ENCODE results near the gene MYL5. TPM values are rescaled to one million over a fixed set of nuclear protein-coding genes. Genes with fewer than 3 reads are reported as not detected.

Gene MYL5
- polyA plus RNA-seq, 2 of the 4 experiments (the other 2 are of a cell fraction), result 8.0 to 8.3 TPM

DNA sequence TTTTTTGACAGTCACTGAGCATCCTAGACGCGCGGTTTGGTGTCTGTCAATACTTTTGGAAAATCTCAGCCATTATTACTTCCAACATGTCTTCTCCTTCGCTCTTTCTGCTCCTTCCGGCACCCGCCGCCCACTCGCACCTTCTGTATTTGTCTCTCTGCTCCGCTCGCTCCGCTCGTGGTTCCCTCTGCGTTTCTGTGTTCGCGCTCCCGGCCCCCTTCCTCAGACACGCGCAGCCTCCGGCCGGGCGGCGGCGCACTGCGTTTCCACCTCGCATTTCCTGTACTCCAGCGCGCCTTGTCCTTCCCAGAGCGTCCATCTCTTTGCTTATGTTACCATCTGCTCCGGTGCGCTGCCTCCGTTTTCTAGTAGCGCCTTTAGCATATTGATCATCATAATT is 27.9 kb upstream of the MYL5 start:
- FAIRE-seq (no peak), ATAC-seq (no peak), DNase-seq (ENCODE audit: low read depth in 1 of 2, low spot score in 1 of 2) (no peak)
- no peaks in the 10 kb centered on the region for H3K4me1 ChIP-seq
- ChIA-PET CTCF (no interaction called here), POLR2A (no interaction called here)
- H3K27ac ChIP-seq, result no peak overlapping the region
- H3K4me3 ChIP-seq, result no peak overlapping the region
- 0 out of 3 replicates have a peak, but pooled peaks cover 4% of the 10 kb centered on the region for H3K9me3 ChIP-seq
- no peak for TF ChIP-seq POLR2A (IDR thresholded peaks at IDR 0.05; ENCODE audit: low read length)
- 88% methylated on average over 32 of the region's 32 CpGs for WGBS (ENCODE audit: missing lambda C conversion rate)
- no peak overlapping the region for H3K4me2 ChIP-seq

DNA sequence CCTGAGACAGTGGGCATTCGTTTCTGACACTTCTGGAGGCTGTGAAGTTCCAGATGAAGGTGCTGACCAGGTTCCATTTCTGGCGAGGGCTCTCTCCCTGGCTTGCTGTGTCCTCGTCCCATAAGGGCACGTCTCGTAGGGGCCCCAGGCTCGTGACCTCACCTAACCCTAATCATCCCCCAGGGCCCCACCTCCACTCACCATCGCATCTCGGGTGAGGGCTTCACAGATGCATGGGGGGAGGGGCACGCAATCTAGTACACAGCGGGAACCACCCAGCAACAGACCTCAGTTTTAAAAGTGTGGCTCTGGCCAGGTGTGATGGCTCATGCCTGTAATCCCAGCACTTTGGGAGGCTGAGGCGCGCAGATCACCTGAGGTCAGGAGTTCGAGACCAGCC is 26.9 kb upstream of the MYL5 start:
- WGBS (ENCODE audit: missing lambda C conversion rate), result 68% methylated on average over 4 of the region's 13 CpGs
- DNase-seq (ENCODE audit: low read depth in 1 of 2, low spot score in 1 of 2), result no peak
- TF ChIP-seq, protein P1, sequence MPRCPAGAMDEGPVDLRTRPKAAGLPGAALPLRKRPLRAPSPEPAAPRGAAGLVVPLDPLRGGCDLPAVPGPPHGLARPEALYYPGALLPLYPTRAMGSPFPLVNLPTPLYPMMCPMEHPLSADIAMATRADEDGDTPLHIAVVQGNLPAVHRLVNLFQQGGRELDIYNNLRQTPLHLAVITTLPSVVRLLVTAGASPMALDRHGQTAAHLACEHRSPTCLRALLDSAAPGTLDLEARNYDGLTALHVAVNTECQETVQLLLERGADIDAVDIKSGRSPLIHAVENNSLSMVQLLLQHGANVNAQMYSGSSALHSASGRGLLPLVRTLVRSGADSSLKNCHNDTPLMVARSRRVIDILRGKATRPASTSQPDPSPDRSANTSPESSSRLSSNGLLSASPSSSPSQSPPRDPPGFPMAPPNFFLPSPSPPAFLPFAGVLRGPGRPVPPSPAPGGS (IDR thresholded peaks at IDR 0.05), result no peak
- TF ChIP-seq FOSL2 (IDR thresholded peaks at IDR 0.05) (no peak), FOSL2 (CRISPR knock-in tag; IDR thresholded peaks at IDR 0.05) (no peak), ESRRA (IDR thresholded peaks at IDR 0.05; ENCODE audit: borderline replicate concordance, low read length) (no peak), CEBPB (IDR thresholded peaks at IDR 0.05) (no peak)
- TF ChIP-seq, protein P2, sequence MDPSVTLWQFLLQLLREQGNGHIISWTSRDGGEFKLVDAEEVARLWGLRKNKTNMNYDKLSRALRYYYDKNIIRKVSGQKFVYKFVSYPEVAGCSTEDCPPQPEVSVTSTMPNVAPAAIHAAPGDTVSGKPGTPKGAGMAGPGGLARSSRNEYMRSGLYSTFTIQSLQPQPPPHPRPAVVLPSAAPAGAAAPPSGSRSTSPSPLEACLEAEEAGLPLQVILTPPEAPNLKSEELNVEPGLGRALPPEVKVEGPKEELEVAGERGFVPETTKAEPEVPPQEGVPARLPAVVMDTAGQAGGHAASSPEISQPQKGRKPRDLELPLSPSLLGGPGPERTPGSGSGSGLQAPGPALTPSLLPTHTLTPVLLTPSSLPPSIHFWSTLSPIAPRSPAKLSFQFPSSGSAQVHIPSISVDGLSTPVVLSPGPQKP (IDR thresholded peaks at IDR 0.05; ENCODE audit: low read depth, low read length), result no peak
- Histone ChIP-seq H3K4me3 (no peak overlapping the region), H3K27ac (no peak overlapping the region), H3K4me2 (no peak overlapping the region), H3K9me3 (0 out of 3 replicates have a peak, but pooled peaks cover under 1% of the 10 kb centered on the region), H3K4me1 (no peaks in the 10 kb centered on the region)
- no peak for ATAC-seq
- ChIA-PET CTCF (no interaction called here), POLR2A (no interaction called here)
- FAIRE-seq, result no peak

- WGBS (ENCODE audit: missing lambda C conversion rate), result 76% methylated on average over 8 of the region's 28 CpGs
- no peak for FAIRE-seq
- Histone ChIP-seq H3K4me1 (no peaks in the 10 kb centered on the region), H3K4me3 (no peak overlapping the region), H3K4me2 (no peak overlapping the region), H3K9me3 (no peaks in the 10 kb centered on the region), H3K27ac (no peak overlapping the region)
- ATAC-seq, result no peak
- ChIA-PET POLR2A (no interaction called here), CTCF (no interaction called here)
- TF ChIP-seq JUN (IDR thresholded peaks at IDR 0.05) (no peak), GATA3 (IDR thresholded peaks at IDR 0.05; ENCODE audit: borderline replicate concordance) (no peak), CEBPB (IDR thresholded peaks at IDR 0.05) (no peak), HOXB13 (CRISPR knock-in tag; IDR thresholded peaks at IDR 0.05; ENCODE audit: low read depth) (no peak), SMC3 (IDR thresholded peaks at IDR 0.05) (no peak), POLR2AphosphoS2 (conservative IDR thresholded peaks at IDR 0.05; ENCODE audit: low read length) (no peak), EP300 (IDR thresholded peaks at IDR 0.05) (no peak), FOXS1 (CRISPR knock-in tag; IDR thresholded peaks at IDR 0.05) (no peak), CHD4 (IDR thresholded peaks at IDR 0.05; ENCODE audit: borderline replicate concordance) (no peak)
- TF ChIP-seq, protein P1 (IDR thresholded peaks at IDR 0.05), result no peak
- TF ChIP-seq, protein P3, sequence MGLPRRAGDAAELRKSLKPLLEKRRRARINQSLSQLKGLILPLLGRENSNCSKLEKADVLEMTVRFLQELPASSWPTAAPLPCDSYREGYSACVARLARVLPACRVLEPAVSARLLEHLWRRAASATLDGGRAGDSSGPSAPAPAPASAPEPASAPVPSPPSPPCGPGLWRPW (IDR thresholded peaks at IDR 0.05), result no peak
- no peak for DNase-seq (ENCODE audit: low read depth in 1 of 2, low spot score in 1 of 2)
Measured at GRCh38 chr4:648579-649292, 25.6 kb upstream of the MYL5 start.

- H3K9me3 ChIP-seq, result no peaks in the 10 kb centered on the region
- no peak overlapping the region for H3K4me3 ChIP-seq
- ChIA-PET POLR2A (no interaction called here), CTCF (no interaction called here)
- ATAC-seq (no peak), FAIRE-seq (no peak), DNase-seq (ENCODE audit: low read depth in 1 of 2, low spot score in 1 of 2) (no peak)
- 40% methylated on average over 1 of the region's 7 CpGs for WGBS (ENCODE audit: missing lambda C conversion rate)
- H3K27ac ChIP-seq, result no peak overlapping the region
- H3K4me1 ChIP-seq, result no peaks in the 10 kb centered on the region
- no peak overlapping the region for H3K4me2 ChIP-seq
- TF ChIP-seq ESRRA (IDR thresholded peaks at IDR 0.05; ENCODE audit: borderline replicate concordance, low read length), result no peak
- TF ChIP-seq ZSCAN20 (CRISPR knock-in tag; IDR thresholded peaks at IDR 0.05), result no peak
- TF ChIP-seq FOXS1 (CRISPR knock-in tag; IDR thresholded peaks at IDR 0.05), result no peak
- no peak for TF ChIP-seq CHD4 (IDR thresholded peaks at IDR 0.05; ENCODE audit: borderline replicate concordance)
- no peak for TF ChIP-seq FOSL2 (IDR thresholded peaks at IDR 0.05)
- no peak for TF ChIP-seq FOSL2 (CRISPR knock-in tag; IDR thresholded peaks at IDR 0.05)
- TF ChIP-seq, protein P2 (IDR thresholded peaks at IDR 0.05; ENCODE audit: low read depth, low read length), result no peak
- no peak for TF ChIP-seq ZNF302 (CRISPR knock-in tag; IDR thresholded peaks at IDR 0.05)
- no peak for TF ChIP-seq JUN (IDR thresholded peaks at IDR 0.05)
- no peak for TF ChIP-seq SMC3 (IDR thresholded peaks at IDR 0.05)
- TF ChIP-seq, protein P4, sequence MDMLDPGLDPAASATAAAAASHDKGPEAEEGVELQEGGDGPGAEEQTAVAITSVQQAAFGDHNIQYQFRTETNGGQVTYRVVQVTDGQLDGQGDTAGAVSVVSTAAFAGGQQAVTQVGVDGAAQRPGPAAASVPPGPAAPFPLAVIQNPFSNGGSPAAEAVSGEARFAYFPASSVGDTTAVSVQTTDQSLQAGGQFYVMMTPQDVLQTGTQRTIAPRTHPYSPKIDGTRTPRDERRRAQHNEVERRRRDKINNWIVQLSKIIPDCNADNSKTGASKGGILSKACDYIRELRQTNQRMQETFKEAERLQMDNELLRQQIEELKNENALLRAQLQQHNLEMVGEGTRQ (IDR thresholded peaks at IDR 0.05), result no peak
- no peak for TF ChIP-seq POLR2A (IDR thresholded peaks at IDR 0.05; ENCODE audit: low read length)
Measured at GRCh38 chr4:649293-649625, 25.1 kb upstream of the MYL5 start.
